ENCODE data around the gene ABCC10.
"Not testable (repeated sequence)": the region's sequence is repeated elsewhere in the genome, so short reads cannot be mapped to it uniquely, and the experiment has no call there.

The ABCC10 gene

GRCh38 chr6:43383021-43383667 lies 44.2 kb upstream of the ABCC10 start:
- no peak for DNase-seq (ENCODE audit: low read depth in 1 of 2, low spot score in 1 of 2)
- no peak overlapping the region for H3K27ac ChIP-seq (replicated peaks)
- TF ChIP-seq CTCF (IDR thresholded peaks at IDR 0.05; ENCODE audit: insufficient read depth, low read length) (no peak), SPI1 (IDR thresholded peaks at IDR 0.05; ENCODE audit: borderline replicate concordance, low read depth) (no peak), REST (IDR thresholded peaks at IDR 0.05; ENCODE audit: insufficient replicate concordance, low read depth) (no peak), POLR2AphosphoS5 (IDR thresholded peaks at IDR 0.05; ENCODE audit: low read depth) (no peak), GABPA (IDR thresholded peaks at IDR 0.05; ENCODE audit: low read depth) (no peak)
- H3K27me3 ChIP-seq (ENCODE audit: insufficient read depth, poor library complexity, severe bottlenecking), result peaks cover 27% of the 10 kb centered on the region
- H3K4me3 ChIP-seq (replicated peaks; ENCODE audit: insufficient read depth, low read length), result no peak overlapping the region

- Histone ChIP-seq H3K27me3 (ENCODE audit: insufficient read depth, poor library complexity, severe bottlenecking) (peaks cover 21% of the 10 kb centered on the region), H3K27ac (replicated peaks) (no peak overlapping the region), H3K4me3 (replicated peaks; ENCODE audit: insufficient read depth, low read length) (no peak overlapping the region)
- no peak for DNase-seq (ENCODE audit: low read depth in 1 of 2, low spot score in 1 of 2)
- TF ChIP-seq GABPA (IDR thresholded peaks at IDR 0.05; ENCODE audit: low read depth), result no peak
- TF ChIP-seq CTCF (IDR thresholded peaks at IDR 0.05; ENCODE audit: insufficient read depth, low read length), result no peak
- TF ChIP-seq SPI1 (IDR thresholded peaks at IDR 0.05; ENCODE audit: borderline replicate concordance, low read depth), result no peak
- TF ChIP-seq POLR2AphosphoS5 (IDR thresholded peaks at IDR 0.05; ENCODE audit: low read depth), result no peak
- TF ChIP-seq REST (IDR thresholded peaks at IDR 0.05; ENCODE audit: insufficient replicate concordance, low read depth), result no peak
Measured at GRCh38 chr6:43386492-43386891, 40.8 kb upstream of the ABCC10 start.

GRCh38 chr6:43389730-43390295 lies 37.5 kb upstream of the ABCC10 start:
- DNase-seq (ENCODE audit: low read depth in 1 of 2, low spot score in 1 of 2), result no peak
- peaks cover 25% of the 10 kb centered on the region for H3K27me3 ChIP-seq (ENCODE audit: insufficient read depth, poor library complexity, severe bottlenecking)
- H3K27ac ChIP-seq (replicated peaks), result no peak overlapping the region
- no peak overlapping the region for H3K4me3 ChIP-seq (replicated peaks; ENCODE audit: insufficient read depth, low read length)
- TF ChIP-seq CTCF (IDR thresholded peaks at IDR 0.05; ENCODE audit: insufficient read depth, low read length) (no peak), REST (IDR thresholded peaks at IDR 0.05; ENCODE audit: insufficient replicate concordance, low read depth) (no peak), GABPA (IDR thresholded peaks at IDR 0.05; ENCODE audit: low read depth) (no peak), POLR2AphosphoS5 (IDR thresholded peaks at IDR 0.05; ENCODE audit: low read depth) (no peak), SPI1 (IDR thresholded peaks at IDR 0.05; ENCODE audit: borderline replicate concordance, low read depth) (no peak)

- DNase-seq (ENCODE audit: low read depth in 1 of 2, low spot score in 1 of 2); H3K27ac ChIP-seq (replicated peaks); H3K4me3 ChIP-seq (replicated peaks; ENCODE audit: insufficient read depth, low read length): not testable (repeated sequence)
- H3K27me3 ChIP-seq (ENCODE audit: insufficient read depth, poor library complexity, severe bottlenecking), result peaks cover 25% of the 10 kb centered on the region
Measured at GRCh38 chr6:43390753-43391439, 36.4 kb upstream of the ABCC10 start.
